ENCODE data around the gene HPD. TPM values are rescaled to one million over a fixed set of nuclear protein-coding genes. Genes with fewer than 3 reads are reported as not detected.

Gene HPD
- total RNA-seq, 1 donor from 2014 or later: 0.79 TPM

DNA sequence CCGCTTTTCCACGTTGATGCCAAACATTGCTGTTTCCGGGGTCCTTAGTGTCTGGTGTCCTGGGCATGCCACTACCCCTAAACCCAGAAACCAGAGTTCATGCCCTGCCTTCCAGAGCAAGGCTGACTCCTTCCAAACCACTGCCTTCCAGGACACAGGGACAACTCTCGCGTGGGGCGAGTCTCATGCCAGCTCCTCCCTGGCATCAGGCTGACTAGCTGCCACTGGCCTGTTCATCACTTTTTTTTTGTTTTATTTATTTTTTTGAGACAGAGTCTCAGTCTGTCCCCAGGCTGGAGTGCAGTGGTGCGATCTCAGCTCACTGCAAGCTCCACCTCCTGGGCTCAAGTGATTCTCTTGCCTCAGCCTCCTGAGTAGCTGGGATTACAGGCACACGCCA, 50.0 kb downstream of the HPD start:
- H3K4me3 ChIP-seq (ENCODE audit: low read depth, low read length): no peak overlapping the region
- DNase-seq (ENCODE audit: low read depth) (no peak), FAIRE-seq (no peak)
- TF ChIP-seq, protein P1, sequence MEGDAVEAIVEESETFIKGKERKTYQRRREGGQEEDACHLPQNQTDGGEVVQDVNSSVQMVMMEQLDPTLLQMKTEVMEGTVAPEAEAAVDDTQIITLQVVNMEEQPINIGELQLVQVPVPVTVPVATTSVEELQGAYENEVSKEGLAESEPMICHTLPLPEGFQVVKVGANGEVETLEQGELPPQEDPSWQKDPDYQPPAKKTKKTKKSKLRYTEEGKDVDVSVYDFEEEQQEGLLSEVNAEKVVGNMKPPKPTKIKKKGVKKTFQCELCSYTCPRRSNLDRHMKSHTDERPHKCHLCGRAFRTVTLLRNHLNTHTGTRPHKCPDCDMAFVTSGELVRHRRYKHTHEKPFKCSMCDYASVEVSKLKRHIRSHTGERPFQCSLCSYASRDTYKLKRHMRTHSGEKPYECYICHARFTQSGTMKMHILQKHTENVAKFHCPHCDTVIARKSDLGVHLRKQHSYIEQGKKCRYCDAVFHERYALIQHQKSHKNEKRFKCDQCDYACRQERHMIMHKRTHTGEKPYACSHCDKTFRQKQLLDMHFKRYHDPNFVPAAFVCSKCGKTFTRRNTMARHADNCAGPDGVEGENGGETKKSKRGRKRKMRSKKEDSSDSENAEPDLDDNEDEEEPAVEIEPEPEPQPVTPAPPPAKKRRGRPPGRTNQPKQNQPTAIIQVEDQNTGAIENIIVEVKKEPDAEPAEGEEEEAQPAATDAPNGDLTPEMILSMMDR (IDR thresholded peaks at IDR 0.05; ENCODE audit: insufficient read depth, low read length, severe bottlenecking): no peak
- H3K36me3 ChIP-seq (ENCODE audit: control insufficient read depth, insufficient read depth, low read length): peaks cover 16% of the 10 kb centered on the region
- H3K27me3 ChIP-seq (ENCODE audit: control insufficient read depth, insufficient read depth, low read length): no peaks in the 10 kb centered on the region

DNA sequence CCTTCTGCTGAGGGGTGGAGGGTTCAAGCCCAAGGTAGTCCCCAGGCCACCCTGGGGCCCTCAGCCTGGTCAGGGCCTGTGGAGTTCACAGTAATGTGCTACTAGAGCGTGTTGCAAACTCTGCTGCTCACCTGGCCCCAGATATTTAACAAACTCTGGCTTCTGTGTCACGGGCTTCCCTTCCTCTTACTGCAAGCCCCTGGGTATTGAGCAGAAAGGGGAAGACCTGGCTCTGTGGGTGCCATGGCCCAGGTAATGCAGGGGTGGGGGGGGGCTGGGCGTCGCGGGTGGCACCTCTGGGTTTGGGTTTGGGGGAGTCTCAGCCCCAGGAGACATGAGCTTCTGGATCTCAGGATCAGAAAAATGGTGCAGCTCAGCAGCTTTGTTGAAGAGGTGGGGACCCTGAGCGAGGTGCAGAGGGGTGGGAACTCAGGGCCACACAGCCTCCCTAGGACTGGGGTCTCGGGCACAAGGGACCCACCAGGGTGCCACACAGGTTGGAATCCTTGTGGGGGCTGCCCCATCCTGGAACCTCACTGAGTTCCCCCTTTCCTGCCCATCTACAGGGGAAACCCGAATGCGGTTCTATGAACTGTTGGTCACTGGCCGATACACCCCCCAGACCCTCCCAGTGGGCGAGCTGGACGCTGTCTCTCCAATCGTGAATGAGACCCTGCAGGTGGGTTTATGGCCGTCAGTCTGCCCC, 50.9 kb downstream of the HPD start:
- DNase-seq (ENCODE audit: low read depth): no peak
- FAIRE-seq: no peak
- H3K27me3 ChIP-seq (ENCODE audit: control insufficient read depth, insufficient read depth, low read length): no peaks in the 10 kb centered on the region
- H3K4me3 ChIP-seq (ENCODE audit: low read depth, low read length): no peak overlapping the region
- TF ChIP-seq, protein P1 (IDR thresholded peaks at IDR 0.05; ENCODE audit: insufficient read depth, low read length, severe bottlenecking): no peak
- peaks cover 16% of the 10 kb centered on the region for H3K36me3 ChIP-seq (ENCODE audit: control insufficient read depth, insufficient read depth, low read length)

DNA sequence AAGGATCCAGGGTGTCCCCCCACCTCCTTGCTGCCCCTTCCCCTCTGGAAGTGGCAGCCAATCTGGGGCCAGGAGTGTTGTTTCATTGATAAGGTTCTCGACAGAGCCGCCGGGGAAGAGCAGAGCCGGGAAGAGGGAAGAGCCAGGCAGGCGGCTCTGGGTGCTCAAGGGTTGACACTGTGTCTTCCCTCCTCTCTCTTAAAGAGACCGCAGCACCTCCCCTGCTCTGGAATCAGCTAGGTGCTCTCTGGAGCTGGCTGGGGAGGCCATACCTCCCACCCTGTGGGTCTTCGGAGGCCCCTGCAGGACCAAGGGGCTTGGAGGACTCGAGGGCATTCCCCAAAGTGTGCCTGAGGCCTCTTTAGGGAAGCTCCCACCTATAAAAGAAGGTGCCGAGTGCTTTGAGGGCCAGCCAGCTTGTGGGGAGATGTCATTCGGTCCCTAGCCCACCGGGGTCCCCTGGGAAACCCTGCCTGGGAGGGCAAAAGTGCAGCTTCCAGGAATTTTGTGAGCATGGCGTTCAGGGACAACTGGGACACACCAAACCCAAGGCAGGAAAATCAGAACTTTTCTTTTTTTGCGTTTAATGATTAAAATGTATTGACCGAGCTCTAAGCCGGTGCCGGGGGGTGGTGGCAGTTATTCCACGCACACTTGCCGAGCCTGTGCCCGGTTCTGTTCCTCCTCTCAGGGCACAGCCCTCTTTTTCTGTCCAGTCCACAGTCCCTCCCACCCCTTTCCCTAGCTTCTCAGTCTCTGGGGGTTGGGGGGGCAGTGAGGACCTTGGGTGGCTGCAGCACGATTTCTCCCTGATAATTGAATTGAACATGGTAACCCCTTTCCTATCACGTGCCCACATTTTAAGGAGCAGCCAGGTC, 51.9 kb downstream of the HPD start:
- DNase-seq (ENCODE audit: low read depth) (no peak), FAIRE-seq (no peak)
- H3K4me3 ChIP-seq (ENCODE audit: low read depth, low read length): peak overlapping the region; percentile 68
- TF ChIP-seq, protein P1 (IDR thresholded peaks at IDR 0.05; ENCODE audit: insufficient read depth, low read length, severe bottlenecking): no peak
- no peaks in the 10 kb centered on the region for H3K27me3 ChIP-seq (ENCODE audit: control insufficient read depth, insufficient read depth, low read length)
- H3K36me3 ChIP-seq (ENCODE audit: control insufficient read depth, insufficient read depth, low read length): peaks cover 16% of the 10 kb centered on the region

DNA sequence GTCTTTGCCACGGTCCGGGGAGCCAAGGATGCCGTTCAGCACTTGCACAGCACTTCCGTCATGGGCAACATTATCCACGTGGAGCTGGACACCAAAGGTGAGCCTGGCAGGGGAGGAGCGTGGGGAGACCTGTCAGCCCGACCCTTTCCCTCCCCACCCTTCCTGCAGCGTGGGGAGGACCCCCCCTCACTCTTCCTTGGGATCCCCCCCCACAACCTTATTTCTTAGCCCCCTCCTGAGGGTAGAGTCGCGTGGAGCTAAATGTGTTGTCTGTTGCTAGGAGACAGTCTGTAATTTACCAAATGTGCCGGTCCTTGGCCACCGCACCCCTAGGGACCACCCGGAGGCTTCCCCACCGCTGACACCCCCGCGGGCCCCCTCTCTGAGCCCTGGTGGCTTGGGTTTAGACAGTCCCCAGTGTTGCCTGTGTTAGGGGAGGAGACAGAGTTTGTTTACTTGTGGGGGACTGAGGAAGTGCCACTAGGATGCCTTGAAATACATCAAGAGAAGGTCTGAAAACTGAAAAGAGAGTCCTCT, 52.6 kb downstream of the HPD start:
- Histone ChIP-seq H3K4me3 (ENCODE audit: low read depth, low read length) (peak overlapping the region; percentile 68), H3K27me3 (ENCODE audit: control insufficient read depth, insufficient read depth, low read length) (no peaks in the 10 kb centered on the region), H3K36me3 (ENCODE audit: control insufficient read depth, insufficient read depth, low read length) (peaks cover 16% of the 10 kb centered on the region)
- TF ChIP-seq, protein P1 (IDR thresholded peaks at IDR 0.05; ENCODE audit: insufficient read depth, low read length, severe bottlenecking): no peak
- FAIRE-seq: no peak
- DNase-seq (ENCODE audit: low read depth): no peak

DNA sequence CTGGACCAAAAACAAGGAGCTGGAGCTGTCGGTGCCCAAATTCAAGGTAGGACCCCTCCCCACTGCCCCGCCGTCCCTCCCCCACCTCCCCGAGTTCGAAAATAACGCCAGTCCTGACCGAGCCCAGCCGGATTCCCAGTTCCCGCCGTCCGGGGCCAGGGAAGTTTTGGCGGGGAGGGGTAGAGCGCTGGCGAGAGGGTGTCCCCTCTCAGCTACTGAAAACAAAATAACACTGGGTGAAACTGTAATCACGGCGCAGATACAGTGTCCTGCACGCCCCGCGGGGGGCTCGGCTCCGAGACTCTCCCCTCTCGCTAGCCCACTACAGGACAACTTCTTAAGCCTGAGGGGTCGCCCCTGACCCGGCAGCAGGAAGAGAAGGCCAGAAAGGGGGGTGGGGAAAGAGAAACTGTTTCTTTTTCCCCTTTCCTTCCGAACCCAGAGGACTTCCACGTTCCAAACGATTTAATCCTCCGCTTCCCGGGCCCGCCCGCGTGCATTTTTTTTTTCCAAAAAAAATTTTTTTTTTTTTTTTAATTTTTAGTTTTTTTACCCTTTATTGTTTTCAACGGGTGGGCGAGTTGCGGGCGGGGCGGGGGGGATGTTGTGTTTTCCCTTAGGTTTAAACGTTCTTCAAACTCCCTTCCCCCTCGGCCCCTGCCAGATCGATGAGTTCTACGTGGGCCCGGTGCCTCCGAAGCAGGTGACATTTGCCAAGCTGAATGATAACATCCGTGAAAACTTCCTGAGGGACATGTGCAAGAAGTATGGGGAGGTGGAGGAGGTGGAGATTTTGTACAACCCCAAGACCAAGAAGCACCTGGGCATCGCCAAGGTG, 53.3 kb downstream of the HPD start:
- FAIRE-seq: no peak
- TF ChIP-seq, protein P1 (IDR thresholded peaks at IDR 0.05; ENCODE audit: insufficient read depth, low read length, severe bottlenecking): no peak
- no peak for DNase-seq (ENCODE audit: low read depth)
- Histone ChIP-seq H3K4me3 (ENCODE audit: low read depth, low read length) (peak overlapping the region; percentile 68), H3K36me3 (ENCODE audit: control insufficient read depth, insufficient read depth, low read length) (peaks cover 16% of the 10 kb centered on the region), H3K27me3 (ENCODE audit: control insufficient read depth, insufficient read depth, low read length) (no peaks in the 10 kb centered on the region)
